AG10803 (cell line): ENCODE results near the gene SPATS2L.

ENCODE experiments used
- DNase-seq: peaks from one replicate; pipeline ENCODE4 v3.0.0; 2010; ENCODE audit warnings: low read depth
- H3K4me3 ChIP-seq: 2 replicates; pipeline ENCODE4 v1.5.1; 2011; ENCODE audit warnings: mild to moderate bottlenecking, low read length, control low read depth
- CTCF ChIP-seq: conservative IDR thresholded peaks from 2 replicates; pipeline ENCODE4 v1.5.1; 2011; ENCODE audit warnings: mild to moderate bottlenecking, low read length, control low read depth, inconsistent platforms

The SPATS2L gene

DNA sequence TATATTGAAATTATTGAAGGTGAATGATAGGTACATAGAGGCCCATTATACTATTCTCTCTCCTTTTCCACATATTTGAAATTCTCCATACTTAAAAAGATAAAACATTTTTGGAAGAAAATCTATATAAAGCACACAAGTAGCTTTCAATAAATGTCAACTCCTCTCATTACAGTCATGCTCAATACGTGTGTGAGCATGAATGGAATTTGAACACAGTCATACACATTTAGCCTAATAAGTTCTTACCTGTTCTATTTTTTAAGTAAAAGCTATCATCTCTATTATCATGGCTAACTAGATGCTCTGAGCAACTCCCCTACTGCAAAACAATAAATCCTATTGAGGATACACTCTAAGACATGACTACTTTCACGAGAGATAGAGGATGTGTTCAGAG is 41.9 kb upstream of the SPATS2L start:
- no peak overlapping the region for H3K4me3 ChIP-seq
- DNase-seq = no peak
- no peak for TF ChIP-seq CTCF

- TF ChIP-seq CTCF = no peak
- DNase-seq = no peak
- no peak overlapping the region for H3K4me3 ChIP-seq
Measured at GRCh38 chr2:200266406-200266805, 40.1 kb upstream of the SPATS2L start.

- no peak overlapping the region for H3K4me3 ChIP-seq
- no peak for TF ChIP-seq CTCF
- DNase-seq = no peak
Measured at GRCh38 chr2:200267350-200267749, 39.1 kb upstream of the SPATS2L start.

DNA sequence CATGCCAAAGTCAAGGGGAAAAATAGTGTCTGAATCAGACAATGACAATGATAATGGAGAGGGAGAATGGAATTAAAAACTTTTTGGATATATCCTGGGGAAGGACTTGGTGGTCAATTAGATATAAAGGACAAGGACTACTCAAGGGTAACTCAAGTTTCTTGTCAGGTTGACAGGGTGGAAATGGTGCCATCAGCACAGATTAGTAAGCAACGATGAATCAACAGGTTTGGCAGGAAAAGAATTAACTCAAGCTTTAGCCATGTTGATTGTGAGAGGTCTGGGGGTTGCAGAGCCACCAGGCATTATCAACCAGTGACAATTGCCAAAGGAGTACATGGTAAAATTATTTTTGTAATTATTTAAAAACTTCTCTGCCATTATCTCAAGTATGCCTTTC is 35.8 kb upstream of the SPATS2L start:
- H3K4me3 ChIP-seq = no peak overlapping the region
- no peak for DNase-seq
- no peak for TF ChIP-seq CTCF

GRCh38 chr2:200272320-200272719 is 34.2 kb upstream of the SPATS2L start:
- DNase-seq = no peak
- H3K4me3 ChIP-seq = no peak overlapping the region
- TF ChIP-seq CTCF = no peak

DNA sequence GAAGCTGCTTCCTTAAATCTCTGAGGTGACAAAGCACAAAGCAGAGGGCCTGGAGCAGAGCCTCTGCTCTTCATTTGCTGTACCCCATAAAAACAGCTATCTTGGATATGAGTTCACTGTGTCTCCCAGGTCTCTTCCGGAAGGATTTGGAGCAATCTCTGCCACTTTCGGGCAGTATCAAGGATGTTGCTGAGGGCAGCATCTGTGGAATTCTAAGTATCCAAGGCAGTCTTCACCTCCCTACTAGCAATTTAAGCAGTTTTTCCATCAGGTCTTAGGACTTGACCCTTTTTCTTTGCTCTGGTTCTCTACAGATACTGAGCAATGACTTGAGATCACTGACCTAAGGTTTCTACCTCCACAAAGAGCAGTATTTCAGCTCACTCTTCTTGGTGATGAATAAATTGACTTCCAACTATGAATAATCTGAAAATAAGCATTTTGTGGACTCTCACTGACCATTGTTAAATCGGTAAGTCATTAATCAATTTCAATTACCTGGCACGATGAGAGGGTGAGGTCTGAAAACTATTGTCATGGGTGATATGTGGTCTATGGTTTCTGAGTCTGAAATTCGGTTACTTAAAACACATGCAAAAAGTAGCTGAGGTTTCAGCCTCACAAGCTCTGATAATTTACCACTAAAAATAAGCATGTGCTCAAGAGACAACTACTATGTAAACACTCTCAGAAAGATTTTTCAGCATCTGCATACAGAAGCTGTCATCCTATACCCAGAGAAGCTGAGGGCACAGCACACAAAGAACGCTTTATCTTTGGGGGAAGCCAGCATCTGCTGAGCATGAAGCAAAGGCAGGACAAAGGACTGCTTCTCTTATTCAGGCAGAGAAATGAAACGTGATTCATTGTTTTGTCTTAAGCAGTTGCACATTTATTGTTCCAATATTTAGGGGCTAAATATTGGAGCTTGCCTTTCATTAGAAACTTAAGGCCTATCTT is 32.1 kb upstream of the SPATS2L start:
- H3K4me3 ChIP-seq = no peak overlapping the region
- no peak for TF ChIP-seq CTCF
- DNase-seq = peak; percentile 23
